Right atrium auricular region (tissue), 2 donors: ENCODE measurements around the gene DOCK4. TPM values are rescaled to one million over a fixed set of nuclear protein-coding genes. Genes with fewer than 3 reads are reported as not detected.
A peak's percentile ranks its signal among the peaks of the same experiment; 100 is the strongest.

ENCODE experiments used
- DNase-seq: peaks from one replicate; pipeline ENCODE4 v3.0.0-alpha.2; 2019; ENCODE audit warnings: low spot score
- H3K27ac ChIP-seq, 2 donors: fragments of 200-600 bp; sonication (generic); 1 replicate in 1 of 2; 2 replicates in 1 of 2; pipeline ENCODE4 v1.5.1; 2016 to 2019
- H3K27me3 ChIP-seq, 2 donors: fragments of 200-600 bp; sonication (generic); one replicate each; pipeline versions ENCODE4 v1.5.1 to v1.6.0; 2017 to 2019
- H3K36me3 ChIP-seq: fragments of 200-600 bp; sonication (generic); one replicate; pipeline ENCODE4 v1.5.1; 2016
- H3K4me1 ChIP-seq, 2 donors: fragments of 200-600 bp; sonication (generic); one replicate each; pipeline versions ENCODE4 v1.5.1 to v1.6.0; 2017 to 2019
- H3K4me3 ChIP-seq, 2 donors: fragments of 200-600 bp; sonication (generic); 1 replicate in 1 of 2; 2 replicates in 1 of 2; pipeline ENCODE4 v1.5.1; 2017 to 2019; ENCODE audit warnings: mild to moderate bottlenecking in 1 of 2, moderate library complexity in 1 of 2
- H3K9me3 ChIP-seq, 2 donors: fragments of 200-600 bp; sonication (generic); one replicate each; pipeline ENCODE4 v1.5.1; 2019
- total RNA-seq, 2 donors: library from RNA; depleted of rRNA; stranded (reverse); fragments of >200 nt; gene quantifications; one replicate each; pipeline ENCODE4 v1.1.0, GENCODE V29; 2016
- TF ChIP-seq, protein P1 (sequence below), 2 donors: fragments of 200-600 bp; sonication (generic); IDR thresholded peaks; one replicate each; pipeline ENCODE4 v1.5.1; 2019; ENCODE audit warnings: antibody characterized with exemption in 2 of 2

The DOCK4 gene
- total RNA-seq, 2 donors from 2014 or later, result 12.3 to 17.8 TPM

DNA sequence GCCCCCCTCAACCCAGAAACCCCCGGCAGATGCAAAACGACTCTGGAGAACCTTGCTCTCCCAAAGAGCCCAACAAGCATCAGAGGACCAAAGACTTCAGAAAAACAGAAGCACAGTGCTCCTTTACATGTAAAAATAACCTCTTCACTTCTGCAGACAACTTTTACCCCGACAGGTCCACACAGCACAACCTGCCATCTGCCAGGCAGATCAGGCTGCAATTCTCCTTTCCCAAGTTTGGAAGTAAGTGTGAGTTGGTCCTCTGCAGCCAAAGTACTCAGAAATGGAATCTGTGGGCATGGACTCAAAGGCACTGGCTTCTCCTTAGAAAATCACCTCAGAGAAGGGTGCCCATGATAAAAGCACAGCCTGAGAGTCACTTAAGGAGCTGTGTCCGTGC, 26.0 kb downstream of the DOCK4 start:
- H3K27ac ChIP-seq, result no peak overlapping the region
- H3K4me1 ChIP-seq, result peaks cover 0 to 35% of the 10 kb centered on the region in 2 donors
- TF ChIP-seq, protein P1, sequence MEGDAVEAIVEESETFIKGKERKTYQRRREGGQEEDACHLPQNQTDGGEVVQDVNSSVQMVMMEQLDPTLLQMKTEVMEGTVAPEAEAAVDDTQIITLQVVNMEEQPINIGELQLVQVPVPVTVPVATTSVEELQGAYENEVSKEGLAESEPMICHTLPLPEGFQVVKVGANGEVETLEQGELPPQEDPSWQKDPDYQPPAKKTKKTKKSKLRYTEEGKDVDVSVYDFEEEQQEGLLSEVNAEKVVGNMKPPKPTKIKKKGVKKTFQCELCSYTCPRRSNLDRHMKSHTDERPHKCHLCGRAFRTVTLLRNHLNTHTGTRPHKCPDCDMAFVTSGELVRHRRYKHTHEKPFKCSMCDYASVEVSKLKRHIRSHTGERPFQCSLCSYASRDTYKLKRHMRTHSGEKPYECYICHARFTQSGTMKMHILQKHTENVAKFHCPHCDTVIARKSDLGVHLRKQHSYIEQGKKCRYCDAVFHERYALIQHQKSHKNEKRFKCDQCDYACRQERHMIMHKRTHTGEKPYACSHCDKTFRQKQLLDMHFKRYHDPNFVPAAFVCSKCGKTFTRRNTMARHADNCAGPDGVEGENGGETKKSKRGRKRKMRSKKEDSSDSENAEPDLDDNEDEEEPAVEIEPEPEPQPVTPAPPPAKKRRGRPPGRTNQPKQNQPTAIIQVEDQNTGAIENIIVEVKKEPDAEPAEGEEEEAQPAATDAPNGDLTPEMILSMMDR (IDR thresholded peaks at IDR 0.05), result no peak
- no peak overlapping the region for H3K4me3 ChIP-seq
- DNase-seq, result no peak
- no peaks in the 10 kb centered on the region for H3K9me3 ChIP-seq
- H3K27me3 ChIP-seq, result no peaks in the 10 kb centered on the region
- no peaks in the 10 kb centered on the region for H3K36me3 ChIP-seq

DNA sequence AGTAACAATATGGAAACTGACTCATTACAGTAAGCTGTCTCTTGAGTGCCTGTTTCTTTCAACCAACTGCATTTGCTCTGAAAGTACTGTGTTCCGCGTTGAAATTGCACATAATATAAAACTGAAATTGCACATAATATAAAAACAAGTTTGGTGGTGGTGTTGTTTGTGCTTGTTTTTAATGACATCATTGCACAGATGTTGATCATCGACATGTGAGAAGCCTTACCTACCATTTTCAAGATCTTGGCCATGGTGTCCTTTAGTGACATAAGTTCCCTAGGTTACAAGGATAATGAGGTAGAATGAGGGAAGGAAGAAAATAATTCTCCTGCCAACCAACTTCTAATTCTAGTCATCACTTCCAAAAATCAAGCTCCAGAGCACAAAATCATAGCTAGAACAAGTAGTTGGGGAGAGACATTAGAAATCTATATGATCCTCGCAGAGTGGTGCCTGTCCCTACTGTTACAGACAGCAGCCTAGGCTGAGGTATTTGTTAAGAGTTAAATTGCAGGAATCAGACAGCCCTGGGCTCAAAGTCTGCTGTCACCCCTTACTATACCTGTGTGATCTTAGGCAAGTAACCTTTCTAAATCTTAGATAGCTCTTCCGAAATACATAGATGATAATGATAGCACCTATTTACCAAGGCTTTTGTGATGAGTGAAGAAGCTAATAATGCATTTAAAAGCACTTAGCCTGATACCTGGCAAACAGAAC, 29.3 kb downstream of the DOCK4 start:
- H3K9me3 ChIP-seq, result no peaks in the 10 kb centered on the region
- H3K27me3 ChIP-seq, result no peaks in the 10 kb centered on the region
- H3K4me3 ChIP-seq, result no peak overlapping the region
- DNase-seq, result no peak
- no peaks in the 10 kb centered on the region for H3K36me3 ChIP-seq
- TF ChIP-seq, protein P1 (IDR thresholded peaks at IDR 0.05), result no peak
- H3K27ac ChIP-seq, result no peak overlapping the region
- peaks cover 0 to 20% of the 10 kb centered on the region in 2 donors for H3K4me1 ChIP-seq

DNA sequence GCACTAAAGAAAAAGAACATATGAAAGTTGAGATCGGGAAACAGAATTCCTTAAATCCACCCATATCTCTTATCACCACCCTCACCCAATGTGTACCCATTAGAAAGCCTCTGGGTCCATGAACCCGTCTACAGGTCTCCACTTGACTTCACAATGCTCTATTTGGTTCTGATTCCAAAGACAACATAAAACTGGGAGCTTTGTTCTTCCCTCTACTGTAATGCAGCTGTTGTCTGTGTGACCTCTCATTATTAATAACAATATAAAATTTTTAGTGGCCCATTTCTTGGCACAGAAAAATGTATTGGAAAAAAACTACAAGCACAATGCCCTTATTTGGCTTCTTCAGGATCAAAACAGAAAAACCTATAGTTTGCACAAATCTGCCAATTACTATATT, 30.0 kb downstream of the DOCK4 start:
- DNase-seq, result no peak

DNA sequence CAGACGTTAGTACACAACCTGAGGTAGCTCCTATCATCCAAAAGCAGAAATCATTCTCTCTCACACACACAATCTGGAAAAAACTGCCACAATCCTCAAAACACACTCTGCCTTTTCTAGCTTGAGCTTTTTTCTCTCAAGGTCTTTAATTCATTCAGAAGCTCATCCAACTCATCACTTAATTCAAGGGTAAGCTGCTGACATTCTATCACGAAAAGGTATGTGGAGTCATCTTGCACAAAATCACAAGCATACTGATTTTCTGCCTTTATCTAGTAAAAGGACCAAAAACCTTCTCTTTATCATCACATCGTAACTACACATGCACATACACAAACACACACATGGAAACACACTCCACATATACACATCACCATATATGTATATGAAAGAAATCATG, 32.0 kb downstream of the DOCK4 start:
- Histone ChIP-seq H3K36me3 (no peaks in the 10 kb centered on the region), H3K27ac (no peak overlapping the region), H3K4me3 (no peak overlapping the region), H3K4me1 (peaks cover 0 to 12% of the 10 kb centered on the region in 2 donors), H3K9me3 (no peaks in the 10 kb centered on the region), H3K27me3 (no peaks in the 10 kb centered on the region)
- TF ChIP-seq, protein P1 (IDR thresholded peaks at IDR 0.05), result no peak
- no peak for DNase-seq

More for the DNA sequence above, 30.0 kb downstream of the DOCK4 start:
- Histone ChIP-seq H3K9me3 (no peaks in the 10 kb centered on the region), H3K27me3 (no peaks in the 10 kb centered on the region), H3K4me1 (peaks cover 0 to 20% of the 10 kb centered on the region in 2 donors), H3K27ac (no peak overlapping the region), H3K36me3 (no peaks in the 10 kb centered on the region), H3K4me3 (no peak overlapping the region)
- TF ChIP-seq, protein P1 (IDR thresholded peaks at IDR 0.05), result no peak

DNA sequence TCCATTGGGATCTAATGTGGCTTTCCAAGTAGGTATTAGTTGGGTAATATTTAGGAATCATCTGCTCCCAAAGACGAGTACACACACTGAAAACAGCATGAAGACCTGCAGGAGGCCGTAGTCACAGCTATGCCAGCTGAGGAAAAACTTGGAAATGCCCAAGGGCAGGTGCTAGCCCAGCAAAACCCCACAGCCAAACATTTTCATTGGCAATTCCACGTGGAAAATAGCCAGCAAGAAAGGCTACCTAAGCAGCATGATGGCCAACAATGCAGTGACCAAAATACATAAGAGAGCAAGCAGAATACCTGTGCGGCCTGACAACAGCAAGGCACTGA, 32.7 kb downstream of the DOCK4 start:
- no peaks in the 10 kb centered on the region for H3K9me3 ChIP-seq
- H3K36me3 ChIP-seq, result no peaks in the 10 kb centered on the region
- peak overlapping the region in 1 of 2 donors; percentile 4 for H3K27ac ChIP-seq
- peaks cover 0 to 12% of the 10 kb centered on the region in 2 donors for H3K4me1 ChIP-seq
- no peak for DNase-seq
- no peak overlapping the region for H3K4me3 ChIP-seq
- H3K27me3 ChIP-seq, result no peaks in the 10 kb centered on the region
- TF ChIP-seq, protein P1 (IDR thresholded peaks at IDR 0.05), result no peak
